Epithelial cell of prostate (primary cell): ENCODE data around the gene XPC.
"Not testable (repeated sequence)": the region's sequence is repeated elsewhere in the genome, so short reads cannot be mapped to it uniquely, and the experiment has no call there.

ENCODE experiments used
- DNase-seq: peaks from one replicate; pipeline ENCODE4 v3.0.0-alpha.2; 2011; ENCODE audit warnings: low read depth, low spot score
- H3K27ac ChIP-seq: fragments of 450-650 bp; 2 replicates; pipeline ENCODE4 v1.5.1; 2017; ENCODE audit warnings: mild to moderate bottlenecking

Gene XPC

GRCh38 chr3:14178247-14179113, at the start of gene XPC, which contains the start of gene LSM3:
TSS of gene XPC (minus strand) at chr3:14178601. CDS start at chr3:14178568, 33 bp downstream.
TSS of gene LSM3 (plus strand) at chr3:14178817. CDS start at chr3:14178861, 44 bp downstream.
- peak; percentile 96 for DNase-seq
- H3K27ac ChIP-seq, result peak within 1 kb of the TSS; percentile 89

- peak overlapping the region; percentile 30 for H3K27ac ChIP-seq
- peak; percentile 56 for DNase-seq
Measured at GRCh38 chr3:14227856-14228255, 49.5 kb upstream of the XPC start.

- DNase-seq, H3K27ac ChIP-seq: not testable (repeated sequence)
Measured at GRCh38 chr3:14226351-14226750, 48.0 kb upstream of the XPC start.

- no peak for DNase-seq
- H3K27ac ChIP-seq, result peak overlapping the region; percentile 31
Measured at GRCh38 chr3:14225421-14225820, 47.0 kb upstream of the XPC start.

GRCh38 chr3:14224895-14225294, 46.5 kb upstream of the XPC start:
- peak overlapping the region; percentile 31 for H3K27ac ChIP-seq
- DNase-seq, result no peak

- no peak overlapping the region for H3K27ac ChIP-seq
- DNase-seq, result no peak
Measured at GRCh38 chr3:14223595-14223994, 45.2 kb upstream of the XPC start.

GRCh38 chr3:14222900-14223594, 44.6 kb upstream of the XPC start:
- DNase-seq, result no peak
- H3K27ac ChIP-seq, result no peak overlapping the region

GRCh38 chr3:14222457-14222856, 44.1 kb upstream of the XPC start:
- no peak for DNase-seq
- H3K27ac ChIP-seq, result no peak overlapping the region

GRCh38 chr3:14221902-14222301, 43.5 kb upstream of the XPC start:
- H3K27ac ChIP-seq, result no peak overlapping the region
- no peak for DNase-seq

- H3K27ac ChIP-seq, result no peak overlapping the region
- DNase-seq, result no peak
Measured at GRCh38 chr3:14220933-14221332, 42.5 kb upstream of the XPC start.

- H3K27ac ChIP-seq, result no peak overlapping the region
- DNase-seq, result no peak
Measured at GRCh38 chr3:14218355-14218754, 40.0 kb upstream of the XPC start.

- no peak for DNase-seq
Measured at GRCh38 chr3:14216257-14217048, 38.1 kb upstream of the XPC start.

GRCh38 chr3:14214764-14215163, 36.4 kb upstream of the XPC start:
- no peak overlapping the region for H3K27ac ChIP-seq
- no peak for DNase-seq

More at GRCh38 chr3:14216257-14217048, 38.1 kb upstream of the XPC start:
- H3K27ac ChIP-seq, result no peak overlapping the region

GRCh38 chr3:14213066-14213774, 34.8 kb upstream of the XPC start:
- no peak overlapping the region for H3K27ac ChIP-seq
- no peak for DNase-seq

- H3K27ac ChIP-seq, result no peak overlapping the region
- DNase-seq, result no peak
Measured at GRCh38 chr3:14212032-14212431, 33.6 kb upstream of the XPC start.

GRCh38 chr3:14211621-14212020, 33.2 kb upstream of the XPC start:
- no peak for DNase-seq
- no peak overlapping the region for H3K27ac ChIP-seq

GRCh38 chr3:14210843-14211594, 32.6 kb upstream of the XPC start:
- no peak overlapping the region for H3K27ac ChIP-seq
- no peak for DNase-seq

GRCh38 chr3:14210290-14210688, 31.9 kb upstream of the XPC start:
- H3K27ac ChIP-seq, result no peak overlapping the region
- DNase-seq, result no peak

GRCh38 chr3:14209581-14210289, 31.3 kb upstream of the XPC start:
- no peak overlapping the region for H3K27ac ChIP-seq
- DNase-seq, result no peak
